ENCODE data around the gene LIPA.
A peak's percentile ranks its signal among the peaks of the same experiment; 100 is the strongest.
"Not testable (repeated sequence)": the region's sequence is repeated elsewhere in the genome, so short reads cannot be mapped to it uniquely, and the experiment has no call there.

LIPA gene

DNA sequence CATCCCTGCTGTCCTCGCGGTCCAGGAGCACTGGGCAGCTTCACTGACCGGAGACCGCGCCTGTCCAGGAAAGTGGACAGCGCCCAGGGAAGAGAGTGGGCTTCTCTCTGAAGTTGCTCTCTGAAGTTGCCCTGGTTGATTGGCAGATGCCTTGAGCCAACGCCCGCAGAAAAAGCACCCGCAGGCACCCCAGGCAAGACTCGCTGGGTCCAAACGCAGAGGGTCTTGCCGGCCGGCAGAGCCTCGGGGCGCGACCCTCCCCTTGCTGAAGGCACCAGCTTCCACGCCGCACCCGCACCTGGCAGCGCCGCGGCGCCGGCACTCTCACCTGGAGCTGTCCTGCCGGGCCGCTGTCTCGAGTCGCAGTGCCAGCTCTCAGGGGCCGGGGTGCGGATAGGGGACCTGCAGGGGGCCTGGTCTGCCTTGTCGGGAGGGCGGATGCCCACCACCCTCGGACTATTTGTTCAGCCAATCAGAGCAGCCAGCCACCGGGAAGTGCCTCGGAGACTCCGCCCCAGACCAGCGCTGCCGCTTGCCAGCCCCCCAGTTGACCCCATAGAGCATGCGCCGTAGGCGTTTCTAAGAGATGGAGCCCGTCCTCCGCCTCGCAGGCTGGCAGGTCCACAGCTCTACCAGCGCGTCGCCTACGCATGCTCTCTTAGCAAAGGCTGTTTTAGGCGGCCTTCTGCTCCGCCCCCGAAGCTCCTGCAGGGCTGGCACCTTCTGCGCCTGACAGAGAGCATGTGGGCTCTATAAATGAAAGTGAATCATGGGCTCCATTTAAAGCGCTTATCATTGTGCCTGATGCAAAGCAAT lies at the start of gene LIPA:
Gene LIPA, minus strand, starts transcription at position 367 of the 816 bp plus-strand sequence. CDS start 4,127 bp downstream, outside the sequence.
- peak; percentile 97 for DNase-seq

DNA sequence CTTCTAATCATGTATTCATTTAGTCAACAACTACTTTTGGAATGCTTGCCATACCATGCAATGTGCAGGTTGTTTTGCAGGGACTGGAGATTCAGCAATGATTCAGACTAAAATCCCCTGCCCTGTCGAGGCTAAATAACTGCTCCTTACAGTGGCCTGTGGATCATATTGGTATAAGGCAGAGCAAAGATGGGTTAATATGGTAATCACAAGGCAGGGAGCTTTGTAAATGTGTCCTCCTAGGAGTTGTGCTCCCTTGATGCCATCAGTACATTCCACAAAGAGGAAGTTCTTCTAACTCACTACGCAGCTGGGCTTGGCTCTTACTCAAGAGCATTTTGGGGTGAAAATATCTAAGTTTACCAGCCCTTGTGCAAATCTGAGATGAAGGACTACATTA lies 49.7 kb upstream of the LIPA start:
- no peak for DNase-seq

DNA sequence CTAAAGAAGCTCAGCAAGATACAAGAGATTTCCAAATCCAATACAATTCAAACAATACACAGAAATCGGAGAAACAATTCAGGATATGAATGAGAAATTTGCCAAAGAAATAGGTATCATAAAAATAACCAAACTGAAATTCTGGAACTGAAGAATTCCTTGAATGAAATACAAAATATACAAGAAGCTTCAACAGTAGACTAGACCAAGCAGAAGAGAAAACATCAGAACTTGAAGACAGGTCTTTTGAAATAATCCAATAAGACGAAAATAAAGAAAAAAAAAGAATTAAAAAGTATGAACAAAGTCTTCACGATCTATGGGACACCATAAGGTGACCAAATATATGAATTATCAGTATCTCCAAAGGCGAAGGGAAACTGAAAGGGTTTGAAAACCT lies 47.5 kb upstream of the LIPA start:
- DNase-seq = no peak

DNA sequence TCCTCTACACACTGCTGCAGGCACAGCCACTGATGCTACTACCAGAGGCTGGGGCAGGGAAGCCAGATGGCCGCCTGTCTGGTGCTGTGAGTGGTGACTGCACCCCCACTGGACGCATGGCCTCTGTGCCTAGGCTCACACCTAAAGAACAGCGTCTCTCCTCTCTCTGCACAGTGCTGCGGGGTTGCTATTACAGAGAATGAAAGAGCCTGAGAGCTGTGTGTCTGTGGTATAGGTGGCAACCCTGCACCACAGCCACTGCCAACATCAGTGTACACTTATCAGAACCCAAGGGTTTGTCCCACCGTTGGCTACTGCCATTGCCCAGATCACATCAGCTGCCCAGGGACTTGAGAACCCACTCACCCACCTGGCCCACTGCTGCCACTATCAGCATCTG lies 46.2 kb upstream of the LIPA start:
- no peak for DNase-seq

DNA sequence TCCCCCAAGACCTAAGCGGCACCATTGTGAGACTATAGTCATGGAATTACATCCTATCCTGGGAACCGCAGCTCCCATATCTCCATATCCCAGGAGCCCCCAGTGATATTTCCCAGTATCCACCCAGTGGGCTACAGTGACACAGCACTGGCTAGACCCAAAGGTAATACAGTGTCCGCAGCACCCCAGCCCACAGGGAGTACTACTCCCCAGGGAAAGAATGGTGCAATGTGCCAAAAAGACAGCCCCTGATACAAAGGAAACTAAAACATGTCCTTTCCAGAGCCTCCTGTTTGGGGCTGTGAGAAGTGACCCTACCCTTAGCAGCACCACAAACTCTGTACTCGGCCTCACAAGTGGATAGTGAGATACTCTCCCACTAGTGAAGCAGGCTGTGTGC lies 45.8 kb upstream of the LIPA start:
- DNase-seq = no peak

DNA sequence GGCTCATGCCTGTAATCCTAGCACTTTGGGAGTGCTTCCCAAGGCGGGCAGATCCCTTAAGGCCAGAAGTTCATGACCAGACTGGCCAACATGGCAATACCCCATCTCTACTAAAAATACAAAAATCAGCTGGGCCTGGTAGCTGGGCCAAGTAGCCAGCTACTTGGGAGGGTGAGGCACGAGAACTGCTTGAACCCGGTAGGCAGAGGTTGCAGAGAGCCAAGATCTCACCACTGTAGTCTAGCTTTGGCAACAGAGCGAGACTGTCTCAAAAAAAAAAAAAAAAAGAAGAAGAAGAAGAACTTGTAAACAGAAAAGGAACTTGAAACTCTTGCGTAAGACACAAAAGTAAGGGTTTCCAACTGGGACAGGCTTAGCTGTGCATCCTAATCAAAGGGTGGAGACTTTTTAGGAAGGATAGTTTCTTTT lies 44.7 kb upstream of the LIPA start:
- no peak for DNase-seq

DNA sequence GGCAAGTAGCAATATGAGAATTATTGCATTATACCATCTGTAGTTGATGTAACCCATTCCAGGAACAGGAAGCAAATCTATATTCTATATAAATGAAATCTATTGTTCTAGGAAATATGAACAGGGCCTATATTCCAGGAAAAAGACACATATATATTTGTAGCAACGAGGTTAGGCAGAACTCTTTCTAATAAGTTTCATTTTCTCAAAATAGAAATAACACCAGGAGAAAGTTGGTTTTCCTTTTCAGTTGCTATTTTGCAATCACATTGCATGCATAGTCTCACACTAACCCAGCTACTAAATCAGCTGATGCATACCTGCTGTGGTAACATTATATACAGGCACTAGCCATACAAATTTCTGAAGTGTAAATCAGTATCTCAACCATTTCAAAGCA lies 44.0 kb upstream of the LIPA start:
- DNase-seq = no peak

DNA sequence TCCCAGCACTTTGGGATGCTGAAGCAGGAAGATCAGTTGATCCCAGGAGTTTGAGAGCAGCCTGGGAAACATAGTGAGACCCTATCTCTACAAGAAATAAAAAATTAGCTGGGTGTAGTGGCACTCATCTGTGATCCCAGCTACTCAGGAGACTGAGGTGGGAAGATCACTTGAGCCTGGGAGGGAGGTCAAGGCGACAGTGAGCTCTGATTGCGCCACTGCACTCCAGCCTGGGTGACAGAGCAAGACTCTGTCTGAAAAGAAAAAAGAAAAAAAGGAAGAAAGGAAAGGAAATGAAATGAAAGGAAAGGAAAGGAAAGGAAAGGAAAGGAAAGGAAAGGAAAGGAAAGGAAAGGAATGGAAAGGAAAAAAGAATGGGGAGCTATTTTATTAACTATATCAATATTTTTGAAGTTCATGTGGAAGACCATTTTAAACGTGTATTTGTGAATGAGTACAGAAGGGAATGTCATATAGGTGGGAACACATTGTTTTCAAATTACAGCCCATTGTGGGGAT lies 43.2 kb upstream of the LIPA start:
- DNase-seq = no peak

DNA sequence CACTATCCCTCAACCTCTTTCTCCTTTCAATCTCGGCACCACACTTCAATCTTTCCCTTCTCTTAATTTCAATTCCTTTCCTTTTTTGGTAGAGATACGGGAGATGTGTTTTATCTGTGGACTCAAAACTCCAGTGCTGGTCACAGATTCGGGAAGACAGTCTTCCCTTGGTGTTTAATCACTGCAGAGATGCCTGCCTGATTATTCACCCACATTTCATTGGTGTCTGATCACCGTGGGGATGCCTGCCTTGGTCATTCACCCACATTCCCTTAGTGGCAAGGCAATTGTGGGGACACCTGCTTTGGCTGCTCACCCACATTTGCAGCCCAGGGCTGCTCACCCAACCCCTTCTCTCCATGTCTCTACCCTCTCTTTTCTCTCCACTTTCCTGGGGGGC lies 33.7 kb upstream of the LIPA start:
- DNase-seq = not testable (repeated sequence)

DNA sequence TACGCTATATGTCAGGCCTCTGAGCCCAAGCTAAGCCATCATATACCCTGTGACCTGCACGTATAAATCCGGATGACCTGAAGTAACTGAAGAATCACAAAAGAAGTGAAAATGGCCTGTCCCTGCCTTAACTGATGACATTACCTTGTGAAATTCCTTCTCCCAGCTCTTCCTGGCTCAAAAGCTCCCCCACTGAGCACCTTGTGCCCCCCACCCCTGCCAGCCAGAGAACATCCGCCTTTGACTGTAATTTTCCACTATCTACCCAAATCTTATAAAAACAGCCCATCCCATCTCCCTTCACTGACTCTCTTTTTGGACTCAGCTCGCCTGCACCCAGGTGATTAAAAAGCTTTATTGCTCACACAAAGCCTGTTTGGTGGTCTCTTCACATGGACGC lies 33.1 kb upstream of the LIPA start:
- DNase-seq = not testable (repeated sequence)

DNA sequence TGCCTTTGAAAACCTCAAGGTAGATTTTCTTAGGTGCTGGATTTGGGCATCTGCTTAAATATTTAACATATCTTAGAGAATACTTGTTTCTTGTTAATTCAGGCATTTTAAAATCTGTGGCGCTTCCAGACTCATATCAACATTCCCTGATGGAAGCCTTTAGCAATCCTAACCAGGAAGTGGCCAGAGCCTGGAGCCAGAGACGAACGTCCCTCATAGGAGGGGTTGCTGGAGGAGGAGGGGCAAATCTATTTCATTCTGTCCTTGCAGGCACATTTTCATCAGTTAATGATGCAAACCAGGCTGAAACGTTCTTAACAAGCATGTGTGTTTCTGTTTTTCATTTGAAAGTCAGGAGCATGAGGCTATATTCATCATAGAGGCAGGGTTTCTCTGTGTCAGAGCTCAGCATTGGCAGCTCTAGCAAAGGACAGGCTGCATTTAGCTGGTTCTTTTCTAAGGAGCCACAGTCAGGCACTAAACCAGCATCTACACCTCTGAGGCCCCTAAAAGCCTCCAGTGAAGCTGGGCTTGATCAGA lies 32.4 kb upstream of the LIPA start:
- no peak for DNase-seq

DNA sequence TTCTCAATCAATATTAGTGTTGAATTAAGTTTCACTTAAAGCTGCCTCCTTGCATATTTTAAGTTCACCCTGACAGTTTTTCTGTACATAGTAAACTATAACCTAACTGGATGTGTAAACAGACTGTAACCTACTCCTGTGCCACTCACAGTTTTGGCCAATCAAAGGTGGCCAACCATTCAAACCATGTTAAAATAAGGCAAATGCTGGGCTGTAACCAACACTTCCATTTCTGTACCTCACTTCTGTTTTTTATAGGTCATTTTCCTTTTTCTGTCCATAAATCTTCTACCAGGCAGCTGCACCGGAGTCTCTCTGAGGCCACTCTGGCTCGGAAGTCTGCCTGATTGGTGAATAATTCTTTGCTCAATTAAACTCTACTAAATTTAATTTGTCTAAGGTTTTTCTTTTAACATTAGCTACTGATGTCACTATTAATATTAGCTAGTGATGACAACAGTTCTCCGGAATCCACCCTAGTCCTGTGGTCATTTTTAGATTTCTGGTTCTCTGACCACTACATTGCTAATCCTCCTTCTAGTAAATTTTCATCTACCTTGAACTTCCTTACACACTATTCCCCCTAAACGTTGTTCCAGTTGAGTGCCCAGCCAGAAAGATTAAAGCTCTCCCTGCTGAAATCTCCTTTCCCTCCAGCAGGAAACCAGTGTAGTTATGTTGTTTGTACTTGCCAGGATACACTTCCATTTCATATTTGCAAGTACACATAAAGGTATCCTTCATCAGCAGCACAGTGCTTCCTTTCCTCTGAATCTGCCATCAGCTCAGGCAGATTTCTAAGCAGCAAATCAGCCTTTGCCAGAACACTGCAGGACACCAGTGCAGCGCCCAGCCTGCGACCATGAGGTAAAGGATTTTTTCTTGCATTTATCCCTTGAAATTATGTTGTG lies 31.7 kb upstream of the LIPA start:
- no peak for DNase-seq

DNA sequence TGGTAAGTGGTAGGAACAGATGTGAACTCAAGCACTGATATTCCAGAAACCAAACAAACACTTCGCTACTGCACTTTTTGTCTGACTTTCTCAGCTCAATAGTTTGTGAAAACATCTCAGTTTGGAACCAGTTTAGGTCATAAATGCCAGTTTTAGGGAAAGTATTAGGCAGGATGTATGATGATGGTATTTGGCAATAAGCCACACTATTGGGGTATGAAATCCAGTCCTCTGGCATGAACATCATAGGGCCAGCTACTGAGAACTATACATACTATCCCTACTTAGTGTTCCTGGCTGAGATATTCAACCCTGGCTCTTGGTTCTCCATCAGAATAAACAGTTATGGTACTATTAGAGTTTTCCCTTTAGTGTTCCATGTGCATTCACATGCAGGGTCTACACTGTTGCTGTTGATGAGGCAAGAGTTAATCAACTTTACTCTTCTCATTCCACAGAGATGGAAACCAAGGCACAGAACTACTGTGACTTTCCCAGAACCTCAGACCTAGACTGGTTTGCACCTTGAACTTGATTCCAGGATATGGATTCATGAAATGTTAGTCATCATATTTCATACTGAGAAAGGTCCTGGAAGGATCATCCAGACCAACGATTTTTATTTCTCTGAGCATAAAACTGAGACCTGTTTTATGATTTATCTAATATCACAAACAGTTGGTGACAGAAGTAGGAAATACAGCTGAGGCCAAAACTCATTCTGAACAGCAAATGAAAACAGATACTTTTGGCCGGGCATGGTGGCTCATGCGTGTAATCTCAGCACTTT lies 30.2 kb upstream of the LIPA start:
- no peak for DNase-seq

DNA sequence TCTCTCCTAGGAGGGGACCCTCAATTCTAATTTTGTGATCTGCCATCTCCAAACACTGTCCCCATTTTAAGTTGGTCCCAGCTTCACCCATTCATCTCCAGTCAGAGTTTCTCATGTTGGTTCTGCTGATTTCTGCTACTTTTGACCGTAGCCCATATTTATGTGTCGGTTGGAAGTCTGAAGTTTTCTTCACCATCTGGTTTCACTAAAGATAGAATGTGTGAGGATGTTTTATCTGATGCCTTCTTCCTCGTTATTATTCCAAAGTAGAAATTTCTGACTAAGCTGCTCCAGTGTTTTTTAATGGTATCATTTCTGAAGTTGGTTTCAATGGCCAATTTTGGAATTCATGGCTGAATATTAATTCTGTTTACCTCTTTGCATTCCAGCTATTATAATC lies 28.9 kb upstream of the LIPA start:
- no peak for DNase-seq

DNA sequence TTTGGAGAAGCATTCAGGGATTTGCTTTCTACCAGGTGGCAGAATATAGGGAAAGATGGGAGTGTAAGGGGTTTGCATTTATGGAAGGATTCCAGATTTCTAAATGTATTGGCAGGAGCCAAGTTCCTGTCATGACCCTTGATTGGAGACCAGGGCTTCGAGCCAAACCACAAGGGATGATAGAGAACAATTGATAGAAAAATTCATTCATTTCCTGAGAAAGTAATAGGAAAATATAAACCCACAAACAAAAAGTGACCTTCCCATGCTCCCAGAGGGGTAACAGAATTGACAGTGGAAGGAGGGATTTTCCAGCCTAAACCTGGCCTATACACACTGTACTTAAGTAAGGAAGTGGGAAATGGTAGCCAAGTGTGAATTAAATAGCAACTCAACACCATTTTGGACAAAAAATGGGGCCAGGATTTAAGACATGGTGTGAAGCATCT lies 27.9 kb upstream of the LIPA start:
- no peak for DNase-seq

DNA sequence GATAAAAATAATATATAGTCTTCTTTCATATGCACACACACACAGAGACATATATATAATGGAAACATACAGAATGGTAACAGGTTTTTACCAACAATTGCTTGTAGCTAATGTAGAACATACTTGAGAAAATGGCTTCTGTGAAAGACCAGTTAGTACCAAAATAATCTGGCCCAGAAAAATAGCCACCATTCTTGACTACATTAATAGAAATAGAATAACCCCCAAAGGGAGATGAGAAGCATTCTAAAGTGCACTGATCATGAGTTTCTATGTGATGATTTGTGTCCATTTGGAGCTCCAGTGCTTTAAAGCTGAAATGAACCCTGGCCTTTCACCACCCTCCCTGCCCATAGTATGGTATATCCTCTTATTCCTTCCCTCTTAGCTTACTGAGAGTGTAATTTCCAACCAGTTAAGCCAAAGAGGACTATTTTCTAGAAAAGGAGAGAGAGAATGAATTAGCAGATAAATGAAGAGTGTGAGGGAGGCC lies 27.4 kb upstream of the LIPA start:
- DNase-seq = no peak

DNA sequence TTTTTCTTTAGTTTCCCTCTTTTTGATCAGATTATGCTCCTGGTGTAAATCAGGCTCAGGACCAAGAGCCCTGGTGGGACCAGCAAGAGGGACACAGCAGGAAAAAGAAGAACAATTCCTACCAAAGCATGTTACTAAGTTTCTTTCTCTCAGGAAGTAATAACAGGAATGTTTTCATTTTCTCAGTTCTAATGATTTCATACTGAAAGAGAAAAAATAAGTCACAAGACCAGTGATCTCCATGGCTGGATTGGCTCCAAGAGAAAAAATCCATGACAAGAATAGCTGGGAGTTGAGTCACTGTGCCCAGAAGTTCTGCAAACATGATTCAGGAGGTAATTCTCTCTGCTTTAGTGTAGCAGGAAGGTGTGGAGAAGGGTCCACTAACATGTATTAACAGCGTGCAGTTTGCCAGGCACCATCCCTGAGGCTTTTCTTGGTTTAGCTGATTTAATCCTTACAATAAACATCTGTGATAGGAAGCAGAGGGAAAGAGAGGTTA lies 26.5 kb upstream of the LIPA start:
- no peak for DNase-seq

DNA sequence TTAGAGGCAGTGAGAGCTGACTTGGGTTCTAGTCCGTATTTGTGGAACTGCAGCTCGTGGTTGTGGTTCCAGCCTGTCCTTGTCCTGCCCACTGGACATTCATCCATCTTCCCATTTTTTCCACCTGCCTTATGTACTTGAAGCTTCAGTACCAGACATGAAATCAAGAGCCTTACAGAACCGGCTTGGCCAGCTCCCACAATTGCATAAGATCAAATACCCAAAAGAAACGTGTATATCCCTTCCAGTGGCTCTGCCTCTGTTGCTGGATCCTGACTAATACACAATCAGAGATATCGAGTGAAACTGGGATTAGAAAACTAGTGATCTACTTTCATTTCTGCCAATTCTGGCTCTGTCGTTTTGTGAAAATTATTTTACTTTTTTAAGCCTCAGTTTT lies 23.8 kb upstream of the LIPA start:
- no peak for DNase-seq

DNA sequence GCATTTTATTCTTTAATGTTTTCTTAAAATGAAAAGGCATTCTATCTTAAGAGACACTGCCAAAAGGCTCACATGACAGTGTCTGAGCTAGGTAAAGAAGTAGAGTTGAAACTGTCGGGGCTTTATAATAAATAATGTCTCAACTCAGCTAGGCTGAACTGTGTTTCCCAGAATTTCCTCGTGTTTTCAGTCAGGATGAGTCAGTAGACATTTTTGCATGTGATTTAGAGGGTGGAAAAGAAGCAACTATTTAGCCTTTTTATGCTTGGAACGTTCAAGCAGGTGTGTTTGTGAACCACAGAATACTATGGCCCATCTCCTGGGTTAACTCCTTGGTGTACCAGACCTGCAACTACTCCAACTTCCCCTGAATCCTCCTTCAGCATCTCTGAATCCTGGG lies 23.4 kb upstream of the LIPA start:
- DNase-seq = no peak

DNA sequence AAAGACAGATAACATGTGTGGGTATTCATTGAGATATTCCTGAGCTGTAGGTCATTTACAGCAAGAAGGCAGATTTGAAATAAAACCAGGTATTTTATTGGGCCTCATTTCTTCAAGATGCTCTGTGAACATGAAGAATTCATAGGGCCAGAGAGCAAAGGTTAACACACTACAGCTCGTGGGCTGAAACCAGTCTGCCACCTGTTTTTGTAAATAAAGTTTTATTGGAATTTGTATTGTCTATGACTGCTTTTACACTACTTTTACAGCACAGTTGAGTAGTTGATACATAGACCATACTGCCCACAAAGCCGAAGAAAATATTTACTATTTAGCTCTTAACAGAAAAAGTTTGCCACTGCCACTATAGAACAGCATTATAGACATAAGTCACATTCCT lies 22.1 kb upstream of the LIPA start:
- DNase-seq = no peak

DNA sequence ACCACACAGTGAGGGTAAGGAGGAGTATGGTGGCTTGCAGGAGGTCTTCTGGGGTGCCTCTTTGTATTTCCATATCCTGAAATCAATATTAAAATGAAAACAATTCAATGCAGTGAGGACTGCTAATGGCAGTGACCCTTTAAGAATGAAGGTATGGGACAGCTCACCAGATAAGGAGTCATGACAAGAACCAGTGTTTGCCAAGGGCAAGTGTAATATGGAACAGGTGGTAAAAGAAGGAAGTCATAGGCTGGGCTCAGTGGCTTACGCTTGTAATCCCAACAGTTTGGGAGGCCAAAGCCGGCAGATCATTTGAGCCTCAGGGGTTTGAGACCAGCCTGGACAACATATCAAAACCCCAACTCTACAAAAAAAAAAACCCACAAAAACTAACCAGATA lies 20.0 kb upstream of the LIPA start:
- no peak for DNase-seq

DNA sequence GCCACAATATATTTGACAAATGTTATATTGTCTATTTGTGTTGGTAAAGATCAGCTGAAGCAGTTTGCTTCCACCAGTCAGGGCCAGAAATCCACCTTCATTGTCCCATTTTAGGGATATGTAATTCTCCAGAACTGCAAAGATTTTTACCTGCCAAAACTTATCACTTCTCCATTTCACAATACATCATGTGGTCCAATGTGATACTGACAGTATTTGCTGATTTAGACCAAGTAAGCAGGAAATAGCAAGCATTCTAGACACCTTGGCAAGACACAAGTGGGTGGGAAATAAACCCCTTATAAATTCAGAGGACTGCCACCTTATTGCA lies 18.5 kb upstream of the LIPA start:
- DNase-seq = no peak

Measured in NCI-H1436 treated with DMSO at 0.1 percent for 48 hours (cell line).